Islet precursor cell (in vitro differentiated cells): ENCODE measurements around the gene XRCC4.
A peak's percentile ranks its signal among the peaks of the same experiment; 100 is the strongest.
"Not testable (repeated sequence)": the region's sequence is repeated elsewhere in the genome, so short reads cannot be mapped to it uniquely, and the experiment has no call there.

Experiments
- DNase-seq: peaks from one replicate; pipeline ENCODE4 v3.0.0-alpha.2; 2018

The XRCC4 gene

GRCh38 chr5:83355482-83356014 lies 278.2 kb downstream of the XRCC4 start:
- not testable (repeated sequence) for DNase-seq

GRCh38 chr5:83357621-83358231 lies 280.4 kb downstream of the XRCC4 start:
- no peak for DNase-seq

GRCh38 chr5:83360573-83360972 lies 283.2 kb downstream of the XRCC4 start:
- DNase-seq = no peak

GRCh38 chr5:83362526-83362925 lies 285.2 kb downstream of the XRCC4 start:
- DNase-seq = no peak

GRCh38 chr5:83363111-83363885 lies 286.0 kb downstream of the XRCC4 start:
- DNase-seq = no peak

GRCh38 chr5:83363886-83364275 lies 286.5 kb downstream of the XRCC4 start:
- DNase-seq = no peak

GRCh38 chr5:83364312-83365299 lies 287.3 kb downstream of the XRCC4 start:
- DNase-seq = no peak

GRCh38 chr5:83368319-83368718 lies 291.0 kb downstream of the XRCC4 start:
- DNase-seq = peak; percentile 82

GRCh38 chr5:83368835-83369234 lies 291.5 kb downstream of the XRCC4 start:
- DNase-seq = no peak

- DNase-seq = no peak
These were observed 293.6 kb downstream of the XRCC4 start for GRCh38 chr5:83370957-83371356.

- DNase-seq = no peak
These were observed 294.4 kb downstream of the XRCC4 start for GRCh38 chr5:83371726-83372125.

- DNase-seq = no peak
These were observed 297.2 kb downstream of the XRCC4 start for GRCh38 chr5:83374547-83374946.

- no peak for DNase-seq
These were observed 297.9 kb downstream of the XRCC4 start for GRCh38 chr5:83375049-83375745.

- no peak for DNase-seq
These were observed 299.1 kb downstream of the XRCC4 start for GRCh38 chr5:83376461-83376860.

GRCh38 chr5:83377131-83377865 lies 300.0 kb downstream of the XRCC4 start:
- no peak for DNase-seq

GRCh38 chr5:83378624-83379289 lies 301.4 kb downstream of the XRCC4 start:
- peak; percentile 66 for DNase-seq

GRCh38 chr5:83385812-83386211 lies 308.5 kb downstream of the XRCC4 start:
- no peak for DNase-seq

- no peak for DNase-seq
These were observed 309.7 kb downstream of the XRCC4 start for GRCh38 chr5:83387041-83387440.

- no peak for DNase-seq
These were observed 311.3 kb downstream of the XRCC4 start for GRCh38 chr5:83388608-83389007.

GRCh38 chr5:83392766-83393503 lies 315.6 kb downstream of the XRCC4 start:
- DNase-seq = no peak

- no peak for DNase-seq
These were observed 316.1 kb downstream of the XRCC4 start for GRCh38 chr5:83393504-83393866.
